HG02798 (cell line): ENCODE data around the gene CKM.
"Not testable (repeated sequence)": the region's sequence is repeated elsewhere in the genome, so short reads cannot be mapped to it uniquely, and the experiment has no call there.

ENCODE experiments used
- ATAC-seq: cut with Tn5 transposase; IDR thresholded peaks from one replicate; pipeline ENCODE4 v1.9.1; 2021; ENCODE audit warnings: mild to moderate bottlenecking; ENCODE audit not compliant: unreplicated experiment, poor library complexity

CKM gene

DNA sequence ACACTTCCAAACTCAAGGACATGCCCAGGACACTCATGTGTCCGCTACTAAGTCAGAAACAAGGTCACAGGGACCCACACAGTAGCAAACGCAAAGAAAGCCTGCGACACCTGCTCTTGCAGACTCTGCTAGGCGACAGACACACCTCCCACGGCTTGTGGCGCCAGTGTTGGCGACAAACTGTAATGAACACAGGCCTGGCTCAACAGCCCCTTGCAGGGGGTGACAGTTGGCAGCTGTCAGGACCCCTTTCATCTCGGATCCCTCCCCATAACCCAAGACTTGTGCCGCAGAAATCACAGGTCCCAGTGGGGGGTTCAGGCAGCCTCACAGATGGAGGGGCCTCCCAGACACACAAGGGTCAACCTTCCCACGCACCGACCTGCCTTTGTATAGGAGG is 364 bp downstream of the CKM start:
- no peak for ATAC-seq

DNA sequence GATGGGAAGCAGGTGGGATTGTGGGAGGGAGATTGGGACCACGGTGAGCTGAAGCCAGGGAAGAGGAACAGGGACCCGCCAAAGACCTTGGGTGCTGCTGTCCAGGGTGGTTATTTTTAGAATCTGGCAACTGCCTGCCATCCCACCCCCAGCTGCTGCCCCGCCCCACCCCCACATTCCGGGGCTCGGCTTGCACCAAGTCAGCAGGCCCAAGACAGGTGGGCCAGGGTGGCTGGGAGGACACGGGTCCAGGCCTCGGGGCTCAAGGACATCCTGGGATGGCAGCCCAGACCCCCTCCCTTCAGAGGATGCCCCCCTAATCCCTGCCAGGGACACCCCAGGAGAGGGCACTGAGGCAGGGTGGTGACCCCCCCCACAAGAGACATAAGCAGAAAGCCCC is 827 bp downstream of the CKM start:
- ATAC-seq: no peak

DNA sequence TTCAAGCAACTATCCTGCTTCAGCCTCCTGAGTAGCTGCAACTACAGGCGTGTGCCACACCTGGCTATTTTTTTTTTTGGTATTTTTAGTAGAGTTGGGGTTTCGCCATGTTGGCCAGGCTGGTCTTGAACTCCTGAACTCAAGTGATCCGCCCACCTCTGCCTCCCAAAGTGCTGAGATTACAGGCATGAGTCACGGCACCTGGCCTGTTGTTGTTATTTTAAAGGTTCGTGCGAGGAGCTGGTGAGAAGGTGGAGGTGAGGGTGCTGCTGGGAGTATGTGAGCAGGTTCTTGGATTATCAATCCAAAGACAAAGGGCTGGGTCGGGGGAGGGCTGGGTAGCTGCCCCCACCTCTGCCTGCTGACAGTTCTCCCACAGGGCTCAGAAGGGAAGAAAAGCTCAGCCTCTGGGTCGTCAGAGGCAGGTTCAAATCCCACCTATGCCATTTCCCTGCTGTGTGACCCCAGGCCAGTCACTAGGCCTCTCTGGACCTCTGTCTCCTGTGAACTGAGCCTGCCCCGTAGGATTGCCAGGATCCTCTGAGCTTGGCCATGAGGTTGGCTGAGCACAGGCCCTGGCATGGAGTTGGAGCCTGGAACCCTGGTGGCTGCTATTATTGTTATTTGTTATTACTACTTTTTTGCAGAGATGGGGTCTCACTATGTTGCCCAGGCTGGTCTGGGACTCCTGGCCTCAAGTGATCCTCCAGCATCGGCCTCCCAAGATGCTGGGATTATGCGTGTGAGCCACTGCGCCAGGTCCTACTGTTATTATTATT is 1.5 kb downstream of the CKM start:
- no peak for ATAC-seq

DNA sequence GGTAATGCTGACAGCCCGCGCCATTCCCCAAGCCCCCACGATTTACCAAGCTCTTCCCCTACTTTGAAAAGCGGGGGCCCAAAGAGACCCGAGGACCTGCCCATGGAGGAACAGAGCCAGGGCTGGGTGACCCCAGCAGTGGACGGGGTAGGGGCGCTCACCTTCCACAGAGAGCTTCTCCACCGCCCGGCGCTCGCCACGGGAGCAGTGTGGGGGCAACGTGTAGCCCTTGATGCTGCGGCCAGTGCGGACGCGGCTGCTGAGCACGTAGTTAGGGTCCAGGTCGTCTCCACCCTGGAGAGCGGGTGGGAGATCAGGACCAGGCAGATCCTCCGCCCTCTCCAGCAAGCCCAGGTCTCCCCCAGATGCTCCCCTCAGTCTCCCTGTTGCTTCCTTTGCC is 7.4 kb downstream of the CKM start:
- no peak for ATAC-seq

DNA sequence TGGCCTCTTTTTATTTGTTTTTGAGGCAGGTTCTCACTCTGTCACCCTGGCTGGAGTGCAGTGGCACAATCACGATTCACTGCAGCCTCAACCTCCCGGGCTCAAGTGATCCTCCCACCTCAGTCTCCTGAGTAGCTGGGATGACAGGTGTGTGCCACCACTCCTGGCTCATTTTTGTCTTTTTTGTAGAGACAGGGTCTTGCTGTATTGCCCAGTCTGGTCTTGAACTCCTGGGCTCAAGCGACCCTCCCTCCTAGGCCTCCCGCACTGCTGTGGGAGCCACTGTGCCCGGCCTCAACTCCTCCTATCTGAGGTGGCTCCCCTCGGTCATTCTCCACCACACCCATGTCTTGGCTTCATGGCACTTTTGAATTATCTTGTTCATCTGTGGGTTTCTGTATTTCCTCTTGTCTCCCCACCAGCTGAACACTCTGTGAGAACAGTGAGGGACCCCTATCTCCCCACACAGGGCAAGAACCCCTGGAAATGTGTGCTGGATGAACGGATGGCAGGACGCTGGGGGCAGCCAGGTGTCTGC is 7.9 kb downstream of the CKM start:
- ATAC-seq: no peak

DNA sequence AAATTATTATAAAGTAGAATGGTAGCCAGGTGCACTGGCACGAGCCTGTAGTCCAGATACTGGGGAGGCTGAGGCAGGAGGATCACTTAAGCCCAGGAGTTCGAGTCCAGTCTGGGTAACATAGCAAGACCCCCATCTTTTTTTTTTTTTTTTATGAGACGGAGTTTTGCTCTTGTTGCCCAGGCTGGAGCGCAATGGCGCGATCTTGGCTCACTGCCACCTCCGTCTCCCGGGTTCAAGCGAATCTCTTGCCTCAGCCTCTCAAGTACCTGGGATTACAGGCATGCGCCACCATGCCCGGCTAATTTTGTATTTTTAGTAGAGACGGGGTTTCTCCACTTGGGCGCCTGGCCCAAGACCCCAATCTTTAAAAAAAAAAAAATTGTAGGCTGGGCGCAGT is 10.4 kb downstream of the CKM start:
- ATAC-seq: not testable (repeated sequence)

DNA sequence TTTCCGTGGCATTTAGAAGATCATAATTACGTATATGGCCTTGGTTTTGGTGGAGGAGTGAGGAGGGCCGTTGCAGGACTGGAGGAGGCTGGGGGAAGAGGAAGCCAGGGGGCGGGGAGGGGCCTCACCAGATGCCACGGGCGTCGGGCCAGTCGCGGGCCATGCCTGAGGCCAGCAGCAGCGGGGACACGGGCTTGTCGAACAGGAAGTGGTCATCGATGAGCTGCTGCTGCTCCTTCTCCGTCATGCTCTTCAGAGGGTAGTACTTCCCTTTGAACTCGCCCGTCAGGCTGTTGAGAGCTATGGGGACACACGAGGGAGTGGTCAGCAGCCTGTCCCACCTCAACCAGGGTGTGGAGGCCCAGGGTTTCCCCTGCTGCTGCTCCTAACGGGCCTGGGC is 11.1 kb downstream of the CKM start:
- no peak for ATAC-seq

DNA sequence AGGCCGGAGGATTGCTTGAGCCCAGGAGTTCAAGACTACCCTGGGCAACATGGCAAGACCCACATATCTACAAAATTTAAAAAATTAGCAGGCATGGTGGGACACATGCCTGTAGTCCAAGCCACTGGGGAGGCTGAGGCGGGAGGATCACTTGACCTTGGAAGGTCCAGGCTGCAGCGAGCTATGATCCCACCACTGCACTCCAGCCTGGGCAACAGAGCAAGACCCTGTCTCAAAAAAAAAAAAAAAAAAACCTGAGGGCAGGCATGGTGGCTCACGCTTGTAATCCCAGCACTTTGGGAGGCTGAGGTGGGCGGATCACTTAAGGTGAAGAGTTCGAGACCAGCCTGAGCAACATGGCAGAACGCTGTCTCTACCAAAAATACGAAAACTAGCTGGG is 13.4 kb downstream of the CKM start:
- ATAC-seq: not testable (repeated sequence)

DNA sequence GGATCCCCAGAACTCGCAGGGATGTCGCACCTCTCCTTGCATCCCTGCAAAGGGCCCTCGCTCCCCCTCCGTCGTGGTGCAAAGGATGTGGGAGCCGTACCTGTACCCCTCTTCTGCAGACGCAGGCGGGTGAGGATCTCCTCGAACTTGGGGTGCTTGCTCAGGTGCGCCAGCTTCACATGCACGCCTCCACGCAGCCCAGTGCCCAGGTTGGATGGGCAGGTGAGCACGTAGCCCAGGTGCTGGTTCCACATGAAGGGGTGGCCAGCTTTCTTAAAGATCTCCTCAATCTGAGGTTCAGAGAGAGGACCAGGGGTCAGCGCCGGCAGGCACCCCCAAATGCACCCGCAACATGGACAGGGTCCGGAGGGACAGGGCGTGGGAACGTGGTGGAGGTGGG is 15.3 kb downstream of the CKM start:
- no peak for ATAC-seq

DNA sequence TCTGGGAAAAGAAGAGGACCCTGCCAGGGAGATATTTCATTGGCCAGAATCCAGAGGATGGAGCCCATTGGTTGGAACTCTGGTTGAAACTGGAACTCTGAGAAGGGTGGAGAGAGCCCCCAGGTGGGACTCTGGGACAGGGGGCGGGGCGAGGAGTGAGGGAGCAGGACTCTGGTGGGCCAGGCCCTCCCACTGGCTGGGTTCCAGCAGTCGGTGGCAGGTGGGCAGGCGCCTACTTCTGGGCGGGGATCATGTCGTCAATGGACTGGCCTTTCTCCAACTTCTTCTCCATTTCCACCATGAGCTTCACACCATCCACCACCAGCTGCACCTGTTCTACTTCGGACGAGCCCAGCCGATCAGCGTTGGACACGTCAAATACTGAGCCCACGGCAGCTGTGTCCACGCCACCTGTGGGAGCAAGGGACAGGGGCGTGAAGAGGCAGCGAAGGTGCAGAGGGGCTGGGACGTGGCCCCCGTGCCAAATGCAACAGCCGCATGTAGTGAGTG is 16.1 kb downstream of the CKM start:
- ATAC-seq: no peak

DNA sequence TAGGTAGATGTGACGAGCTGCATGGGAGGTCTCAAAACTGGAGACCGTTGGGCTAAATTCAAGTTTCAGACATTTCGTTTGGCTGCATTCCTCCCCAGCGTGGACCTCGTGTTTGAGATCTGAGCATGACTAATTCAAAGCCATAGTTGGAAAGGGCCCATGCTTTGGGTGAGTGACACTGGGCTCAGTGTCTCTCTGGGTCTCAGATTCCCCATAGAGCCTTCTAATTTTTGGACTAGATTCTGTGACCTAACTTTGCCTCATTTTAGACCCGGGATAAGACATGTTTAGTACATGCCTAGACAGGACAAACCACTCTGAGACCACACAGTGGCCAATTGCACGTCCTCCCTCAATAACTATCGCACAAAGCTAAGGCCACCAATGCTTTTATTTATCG is 16.6 kb downstream of the CKM start:
- no peak for ATAC-seq

DNA sequence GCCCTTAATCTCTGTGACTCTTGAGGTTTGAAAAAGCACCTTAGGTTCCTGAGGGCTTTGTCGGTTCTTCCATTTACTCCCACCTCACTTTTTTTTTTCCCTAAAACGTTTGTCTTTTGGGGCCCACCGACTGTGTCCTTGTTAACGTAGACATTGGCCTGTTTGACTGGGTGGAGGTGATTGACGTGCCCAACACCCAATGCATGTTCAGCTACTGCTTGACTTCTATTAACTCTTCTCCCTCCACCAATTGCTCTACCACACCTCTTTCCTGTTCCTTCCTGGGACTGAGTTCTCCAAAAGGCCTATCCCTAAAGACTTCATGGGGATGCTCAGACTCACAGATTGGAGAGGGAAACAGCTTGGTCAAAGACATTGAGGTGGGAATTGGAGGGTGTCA is 17.3 kb downstream of the CKM start:
- no peak for ATAC-seq

DNA sequence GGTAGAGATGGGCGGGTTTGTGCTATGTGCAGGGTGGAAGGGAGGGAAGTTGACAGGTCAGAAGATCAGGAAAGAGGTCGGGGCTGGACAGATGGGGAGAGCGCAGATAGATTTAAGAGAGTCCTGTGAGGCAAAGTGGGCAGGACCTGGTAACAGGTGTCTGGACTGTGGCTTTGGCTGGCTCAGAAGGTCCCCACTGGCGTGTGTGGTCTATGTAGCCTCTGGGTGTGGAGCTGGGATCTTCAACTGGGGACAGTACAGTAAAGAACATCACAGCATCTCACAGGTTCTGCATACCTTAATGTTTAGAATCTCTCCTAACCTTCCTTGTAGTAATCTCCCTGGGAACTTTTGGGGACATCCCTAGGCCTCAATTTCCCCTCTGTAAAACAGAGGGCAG is 17.7 kb downstream of the CKM start:
- no peak for ATAC-seq

DNA sequence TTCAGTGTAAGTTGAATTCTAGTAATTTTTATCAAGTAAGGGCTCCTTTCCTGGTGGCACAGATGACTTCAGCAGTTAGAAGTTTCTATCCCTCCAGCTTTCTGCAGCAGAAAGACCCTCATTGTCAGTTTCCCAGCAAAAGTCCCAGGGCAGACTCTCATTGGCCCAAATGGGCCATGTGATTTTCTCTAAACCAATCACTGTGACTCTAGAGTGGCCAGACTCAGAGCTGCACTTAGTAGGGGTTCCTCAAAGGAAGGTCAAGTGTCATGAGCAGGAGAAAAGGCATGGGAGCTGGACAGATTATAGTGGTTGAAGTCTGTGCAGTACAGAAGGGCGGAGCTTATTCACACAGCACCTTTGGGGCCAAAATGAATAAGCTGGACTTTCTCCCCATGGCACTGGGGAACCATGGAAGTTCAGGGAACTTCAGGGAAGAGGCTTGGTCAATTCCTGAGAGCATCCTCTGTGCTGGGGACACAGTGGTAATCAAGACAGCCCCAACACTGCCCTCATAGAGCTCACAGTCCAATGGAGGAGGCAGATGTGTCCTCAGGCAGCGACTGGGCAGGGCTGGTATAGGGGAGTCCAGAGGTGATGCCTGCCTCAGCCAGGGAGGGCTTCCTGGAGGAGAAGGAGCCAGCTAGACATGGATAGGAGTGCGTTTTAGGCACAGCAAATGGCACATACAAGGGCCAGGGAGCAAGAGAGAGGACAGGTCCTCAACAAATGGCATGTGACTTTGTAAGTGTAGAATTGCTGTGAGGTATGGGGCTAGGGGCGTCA is 18.3 kb downstream of the CKM start:
- no peak for ATAC-seq

DNA sequence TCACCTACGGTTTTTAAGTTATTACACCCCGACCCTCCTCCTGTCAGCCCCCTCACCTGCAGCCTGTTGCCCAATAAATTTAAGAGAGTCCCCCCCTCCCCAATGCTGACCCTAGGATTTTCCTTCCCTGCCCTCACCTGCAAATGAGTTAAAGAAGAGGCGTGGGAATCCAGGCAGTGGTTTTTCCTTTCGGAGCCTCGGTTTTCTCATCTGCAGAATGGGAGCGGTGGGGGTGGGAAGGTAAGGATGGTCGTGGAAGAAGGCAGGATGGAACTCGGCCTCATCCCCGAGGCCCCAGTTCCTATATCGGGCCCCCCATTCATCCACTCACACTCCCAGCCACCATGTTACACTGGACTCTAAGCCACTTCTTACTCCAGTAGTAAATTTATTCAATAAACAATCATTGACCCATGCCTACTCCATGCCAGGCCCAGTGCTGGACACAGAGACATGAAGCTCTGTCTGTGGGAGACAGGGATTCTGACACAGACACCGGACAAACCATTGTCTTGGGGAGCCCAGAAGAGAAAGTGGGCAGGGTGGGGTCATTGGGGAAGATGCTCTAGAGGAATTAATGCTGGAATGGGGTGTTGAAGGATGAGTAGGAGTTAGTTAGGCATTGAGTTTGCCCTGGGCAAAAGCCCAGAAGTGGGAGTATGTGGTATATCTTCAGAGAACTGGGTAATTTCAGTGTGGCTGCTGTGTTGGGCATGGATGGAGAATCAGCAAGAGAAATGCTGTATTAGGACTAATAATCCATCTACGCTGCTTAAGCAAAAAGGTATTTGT is 19.2 kb downstream of the CKM start:
- ATAC-seq: no peak

DNA sequence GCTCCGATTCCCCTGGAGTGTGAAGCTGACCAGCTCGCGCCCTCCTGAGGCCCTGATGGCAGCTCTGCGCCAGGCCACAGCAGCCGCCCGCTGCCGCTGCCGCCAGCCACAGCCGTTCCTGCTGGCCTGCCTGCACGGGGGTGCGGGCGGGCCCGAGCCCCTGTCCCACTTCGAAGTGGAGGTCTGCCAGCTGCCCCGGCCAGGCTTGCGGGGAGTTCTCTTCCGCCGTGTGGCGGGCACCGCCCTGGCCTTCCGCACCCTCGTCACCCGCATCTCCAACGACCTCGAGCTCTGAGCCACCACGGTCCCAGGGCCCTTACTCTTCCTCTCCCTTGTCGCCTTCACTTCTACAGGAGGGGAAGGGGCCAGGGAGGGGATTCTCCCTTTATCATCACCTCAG is 20.3 kb downstream of the CKM start:
- no peak for ATAC-seq

DNA sequence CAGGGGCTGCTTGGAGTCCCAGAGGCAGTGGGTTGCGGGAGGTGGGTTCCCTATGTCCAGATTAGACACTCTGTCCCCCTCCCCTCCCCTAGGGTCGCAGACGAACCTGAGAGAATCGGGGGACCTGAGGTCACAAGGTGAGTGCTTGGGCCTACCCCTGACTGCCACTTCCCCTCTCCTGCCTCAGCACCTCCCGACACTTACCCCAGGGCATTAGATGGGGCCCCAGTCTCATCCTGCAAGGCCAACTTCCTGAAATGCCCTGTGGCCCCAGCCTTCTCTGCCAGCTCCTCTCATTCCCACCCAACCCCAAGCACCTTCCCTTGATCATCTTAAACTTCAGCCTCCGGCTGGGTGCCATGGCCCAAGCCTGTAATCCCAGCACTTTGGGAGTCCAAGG is 23.0 kb downstream of the CKM start:
- ATAC-seq: no peak

DNA sequence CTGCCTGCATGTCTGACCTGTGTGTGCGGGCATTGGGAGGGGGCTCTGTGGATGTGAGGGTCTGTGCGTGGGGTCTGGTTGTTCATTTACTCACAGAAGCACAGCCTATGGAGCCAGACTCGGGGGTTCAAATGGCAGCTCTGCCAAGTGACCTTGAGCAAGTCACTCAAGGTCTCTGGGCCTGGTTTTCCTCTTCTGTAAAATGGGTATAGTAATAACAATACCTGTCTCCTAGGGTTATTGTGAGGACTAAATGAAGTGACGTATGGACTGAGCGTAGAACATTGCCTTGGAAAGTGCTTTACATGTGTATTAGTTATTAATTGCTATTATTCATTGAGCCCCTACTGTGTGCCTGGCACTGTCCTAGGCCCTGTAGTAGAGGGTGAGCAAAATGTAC is 24.4 kb downstream of the CKM start:
- ATAC-seq: no peak

DNA sequence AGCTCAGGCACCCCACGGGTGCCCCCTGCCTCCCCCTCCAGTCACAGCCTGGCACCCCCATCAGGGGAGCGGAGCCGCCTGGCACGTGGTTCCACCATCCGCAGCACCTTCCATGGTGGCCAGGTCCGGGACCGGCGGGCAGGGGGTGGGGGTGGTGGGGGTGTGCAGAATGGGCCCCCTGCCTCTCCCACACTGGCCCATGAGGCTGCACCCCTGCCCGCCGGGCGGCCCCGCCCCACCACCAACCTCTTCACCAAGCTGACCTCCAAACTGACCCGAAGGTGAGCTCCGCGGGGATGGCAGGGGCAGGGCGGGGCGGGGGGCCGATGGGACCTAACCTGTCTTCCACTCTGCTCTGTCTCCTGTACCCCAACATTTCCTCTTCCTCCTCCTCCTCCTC is 25.0 kb downstream of the CKM start:
- no peak for ATAC-seq

DNA sequence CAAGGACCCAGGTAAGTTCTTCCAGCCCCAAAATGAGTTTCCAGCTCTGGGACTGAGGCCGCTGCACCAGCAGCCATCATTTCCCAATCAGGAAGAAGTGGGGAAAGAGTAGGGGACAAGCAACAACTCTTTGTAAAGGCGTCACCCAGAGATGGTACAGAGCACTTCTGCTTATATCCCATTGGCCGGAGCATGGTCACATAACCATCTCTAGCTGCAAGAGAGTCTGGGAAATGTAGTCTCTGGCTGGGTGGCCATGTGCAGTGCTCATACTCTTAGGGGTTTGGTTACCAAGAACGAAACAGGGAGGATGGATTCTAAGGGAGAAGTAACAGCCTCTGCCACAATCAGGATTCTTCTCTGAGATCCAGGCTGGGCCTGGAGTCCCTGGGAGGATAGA is 26.3 kb downstream of the CKM start:
- no peak for ATAC-seq

DNA sequence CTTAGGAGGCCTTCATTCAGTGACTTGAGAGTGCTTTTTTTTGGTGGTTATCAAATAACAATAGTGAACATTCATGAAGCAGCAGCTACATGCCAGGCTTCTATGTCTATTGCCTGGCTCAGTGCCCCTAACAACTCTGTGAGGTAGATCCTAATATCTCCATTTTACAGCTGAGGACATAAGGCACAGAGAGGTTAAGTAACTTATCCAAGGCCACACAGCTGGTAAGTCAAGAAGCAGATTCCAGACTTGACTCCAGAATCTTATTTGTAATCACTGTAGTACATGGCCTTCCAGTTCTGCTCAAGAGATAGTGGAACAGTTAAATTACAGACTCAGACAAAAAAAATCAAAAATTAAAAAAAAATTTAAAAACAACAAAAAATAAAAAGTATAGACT is 26.8 kb downstream of the CKM start:
- ATAC-seq: no peak
